ENCODE data around the gene CAMK2A.

DNA sequence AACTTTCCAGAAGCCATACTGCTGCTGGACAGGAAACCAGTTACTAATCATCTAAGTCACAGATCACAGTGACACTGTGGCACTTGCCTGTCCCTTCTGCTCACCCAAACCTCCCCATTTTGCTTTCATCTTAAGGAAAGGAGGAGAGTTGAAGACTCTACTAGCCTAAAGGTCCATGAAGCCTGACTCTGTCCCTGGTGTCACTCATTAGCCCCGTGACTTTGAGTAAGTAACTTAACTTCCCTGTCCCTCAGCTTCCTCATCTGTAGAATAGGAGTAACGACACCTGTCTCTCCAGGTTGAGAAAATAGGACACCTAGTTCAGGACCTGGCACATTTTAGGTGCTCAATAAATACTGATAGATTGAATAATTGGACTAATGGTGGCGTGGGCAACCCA, 100.2 kb downstream of the CAMK2A start:
- TF ChIP-seq POLR2A (IDR thresholded peaks at IDR 0.05): no peak
- TF ChIP-seq, protein P1, sequence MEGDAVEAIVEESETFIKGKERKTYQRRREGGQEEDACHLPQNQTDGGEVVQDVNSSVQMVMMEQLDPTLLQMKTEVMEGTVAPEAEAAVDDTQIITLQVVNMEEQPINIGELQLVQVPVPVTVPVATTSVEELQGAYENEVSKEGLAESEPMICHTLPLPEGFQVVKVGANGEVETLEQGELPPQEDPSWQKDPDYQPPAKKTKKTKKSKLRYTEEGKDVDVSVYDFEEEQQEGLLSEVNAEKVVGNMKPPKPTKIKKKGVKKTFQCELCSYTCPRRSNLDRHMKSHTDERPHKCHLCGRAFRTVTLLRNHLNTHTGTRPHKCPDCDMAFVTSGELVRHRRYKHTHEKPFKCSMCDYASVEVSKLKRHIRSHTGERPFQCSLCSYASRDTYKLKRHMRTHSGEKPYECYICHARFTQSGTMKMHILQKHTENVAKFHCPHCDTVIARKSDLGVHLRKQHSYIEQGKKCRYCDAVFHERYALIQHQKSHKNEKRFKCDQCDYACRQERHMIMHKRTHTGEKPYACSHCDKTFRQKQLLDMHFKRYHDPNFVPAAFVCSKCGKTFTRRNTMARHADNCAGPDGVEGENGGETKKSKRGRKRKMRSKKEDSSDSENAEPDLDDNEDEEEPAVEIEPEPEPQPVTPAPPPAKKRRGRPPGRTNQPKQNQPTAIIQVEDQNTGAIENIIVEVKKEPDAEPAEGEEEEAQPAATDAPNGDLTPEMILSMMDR (IDR thresholded peaks at IDR 0.05): no peak

Measured in Peyer's patch (tissue), 4 donors.